GM23338 (cell line): Measurements from ENCODE around the gene TTC8.

Experiments used
- EZH2 ChIP-seq: fragments of 200-600 bp; sonication (generic); IDR thresholded peaks from one replicate; pipeline ENCODE4 v1.8.0; 2017; ENCODE audit warnings: antibody characterized with exemption, mild to moderate bottlenecking, low read depth; ENCODE audit not compliant: unreplicated experiment
- POLR2AphosphoS5 ChIP-seq: IDR thresholded peaks from 2 replicates; pipeline ENCODE4 v1.6.1; 2016; ENCODE audit warnings: antibody characterized with exemption, low read depth
- TF ChIP-seq, protein P1 (sequence below), 2 experiments: fragments of 200-600 bp in 1 of 2; sonication (generic) in 1 of 2; conservative IDR thresholded peaks; 2 replicates each; pipeline versions ENCODE4 v1.5.1 to v1.6.1; 2016 to 2017; ENCODE audit warnings: antibody characterized with exemption in 2 of 2, low read depth in 2 of 2, mild to moderate bottlenecking in 2 of 2, moderate library complexity in 1 of 2

DNA sequence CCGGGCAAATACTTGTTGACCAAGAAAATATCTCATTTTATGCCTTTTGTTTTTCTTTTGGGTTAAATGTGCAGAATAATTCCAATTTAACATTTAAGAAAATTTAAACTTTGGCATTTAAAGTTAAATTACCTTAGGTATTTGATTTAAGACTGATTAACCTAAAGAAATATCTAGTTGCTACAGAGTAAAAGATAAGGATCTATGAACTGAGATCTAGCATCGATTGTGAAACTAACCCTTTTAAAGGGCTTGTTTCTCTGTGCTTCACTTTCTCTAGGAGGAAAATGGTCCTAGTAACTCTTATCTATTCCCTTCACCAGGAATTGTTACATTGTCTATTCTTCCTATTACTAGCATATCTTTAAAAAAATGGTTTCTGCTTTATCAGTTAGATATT lies 2.6 kb upstream of the TTC8 start:
- TF ChIP-seq, protein P1, sequence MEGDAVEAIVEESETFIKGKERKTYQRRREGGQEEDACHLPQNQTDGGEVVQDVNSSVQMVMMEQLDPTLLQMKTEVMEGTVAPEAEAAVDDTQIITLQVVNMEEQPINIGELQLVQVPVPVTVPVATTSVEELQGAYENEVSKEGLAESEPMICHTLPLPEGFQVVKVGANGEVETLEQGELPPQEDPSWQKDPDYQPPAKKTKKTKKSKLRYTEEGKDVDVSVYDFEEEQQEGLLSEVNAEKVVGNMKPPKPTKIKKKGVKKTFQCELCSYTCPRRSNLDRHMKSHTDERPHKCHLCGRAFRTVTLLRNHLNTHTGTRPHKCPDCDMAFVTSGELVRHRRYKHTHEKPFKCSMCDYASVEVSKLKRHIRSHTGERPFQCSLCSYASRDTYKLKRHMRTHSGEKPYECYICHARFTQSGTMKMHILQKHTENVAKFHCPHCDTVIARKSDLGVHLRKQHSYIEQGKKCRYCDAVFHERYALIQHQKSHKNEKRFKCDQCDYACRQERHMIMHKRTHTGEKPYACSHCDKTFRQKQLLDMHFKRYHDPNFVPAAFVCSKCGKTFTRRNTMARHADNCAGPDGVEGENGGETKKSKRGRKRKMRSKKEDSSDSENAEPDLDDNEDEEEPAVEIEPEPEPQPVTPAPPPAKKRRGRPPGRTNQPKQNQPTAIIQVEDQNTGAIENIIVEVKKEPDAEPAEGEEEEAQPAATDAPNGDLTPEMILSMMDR (conservative IDR thresholded peaks at IDR 0.05; ENCODE audit: low read depth in 2 of 2) = no peak
- no peak for TF ChIP-seq POLR2AphosphoS5
- no peak for TF ChIP-seq EZH2
